Natural killer cell (primary cell): ENCODE results near the gene ERN2. TPM values are rescaled to one million over a fixed set of nuclear protein-coding genes. Genes with fewer than 3 reads are reported as not detected.
"Not testable (repeated sequence)": the region's sequence is repeated elsewhere in the genome, so short reads cannot be mapped to it uniquely, and the experiment has no call there.

Source experiments
- ATAC-seq, 3 donors: fragments of 150-1000 bp in 2 of 3; fragments of 200-7000 bp in 1 of 3; cut with Tn5 transposase; 1 replicate in 1 of 3; 2 replicates in 2 of 3; pipeline ENCODE4 v1.10.0; 2021; ENCODE audit warnings: mild to moderate bottlenecking in 2 of 3, moderate library complexity in 2 of 3
- DNase-seq, 2 donors: peaks; one replicate each; pipeline versions ENCODE4 v3.0.0 to v3.0.0-alpha.2; 2013 to 2021; ENCODE audit warnings: mixed read lengths in 1 of 2
- H3K27ac ChIP-seq: one replicate; pipeline ENCODE4 v1.5.1; 2013; ENCODE audit warnings: mild to moderate bottlenecking, low read length
- H3K27me3 ChIP-seq: one replicate; pipeline ENCODE4 v1.6.1; 2013; ENCODE audit warnings: low read length; ENCODE audit not compliant: control insufficient read depth, insufficient read depth
- H3K36me3 ChIP-seq: one replicate; pipeline ENCODE4 v1.6.1; 2013; ENCODE audit warnings: low read length; ENCODE audit not compliant: control insufficient read depth, insufficient read depth
- H3K4me1 ChIP-seq: one replicate; pipeline ENCODE4 v1.6.1; 2013; ENCODE audit warnings: low read length; ENCODE audit not compliant: control insufficient read depth, insufficient read depth
- H3K4me3 ChIP-seq: one replicate; pipeline ENCODE4 v1.5.1; 2013; ENCODE audit warnings: low read length
- H3K9me3 ChIP-seq: one replicate; pipeline ENCODE4 v1.6.1; 2013; ENCODE audit warnings: low read length; ENCODE audit not compliant: control insufficient read depth, insufficient read depth
- H3K27ac Mint-ChIP-seq, 2 donors: one replicate each; pipeline ENCODE4 v1.8.0; 2022; ENCODE audit warnings: mild to moderate bottlenecking in 2 of 2, mixed read lengths in 2 of 2, moderate library complexity in 1 of 2
- H3K27me3 Mint-ChIP-seq, 2 donors: one replicate each; pipeline ENCODE4 v1.8.0; 2022; ENCODE audit warnings: low read depth in 2 of 2, mixed read lengths in 2 of 2
- H3K36me3 Mint-ChIP-seq: one replicate; pipeline ENCODE4 v1.8.0; 2022; ENCODE audit warnings: mixed read lengths
- H3K4me1 Mint-ChIP-seq, 2 donors: one replicate each; pipeline ENCODE4 v1.8.0; 2022; ENCODE audit warnings: mixed read lengths in 2 of 2
- H3K4me3 Mint-ChIP-seq: one replicate; pipeline ENCODE4 v1.8.0; 2022; ENCODE audit warnings: mild to moderate bottlenecking, moderate library complexity, mixed read lengths
- H3K9me3 Mint-ChIP-seq, 2 donors: one replicate each; pipeline ENCODE4 v1.8.0; 2022; ENCODE audit warnings: mixed read lengths in 2 of 2
- WGBS: methylation state at CpG from one replicate; pipeline ENCODE4 v1.1.7; 2013; ENCODE audit warnings: missing lambda C conversion rate; ENCODE audit not compliant: insufficient coverage; 5-methylcytosine and 5-hydroxymethylcytosine counted together
- intact Hi-C: fragments of 100-400 bp; cut with micrococcal nuclease; formaldehyde crosslinking; loops from one replicate; pipeline ENCODE4 v1.14.2; 2022
- total RNA-seq, 4 donors: library from RNA; stranded (reverse); fragments of 120-200 nt in 1 of 4; gene quantifications; one replicate each; pipeline versions ENCODE4 v1.2.3 to v1.2.4, GENCODE V29; 2013 to 2022
- TF ChIP-seq, protein P1 (sequence below): fragments of 200-600 bp; IDR thresholded peaks from one replicate; pipeline ENCODE4 v1.8.0; 2022; ENCODE audit warnings: antibody characterized with exemption

ERN2 gene
- total RNA-seq, 3 donors from 2014 or later (not counting 1 experiment from before 2014, with no cell fraction given): not detected

DNA sequence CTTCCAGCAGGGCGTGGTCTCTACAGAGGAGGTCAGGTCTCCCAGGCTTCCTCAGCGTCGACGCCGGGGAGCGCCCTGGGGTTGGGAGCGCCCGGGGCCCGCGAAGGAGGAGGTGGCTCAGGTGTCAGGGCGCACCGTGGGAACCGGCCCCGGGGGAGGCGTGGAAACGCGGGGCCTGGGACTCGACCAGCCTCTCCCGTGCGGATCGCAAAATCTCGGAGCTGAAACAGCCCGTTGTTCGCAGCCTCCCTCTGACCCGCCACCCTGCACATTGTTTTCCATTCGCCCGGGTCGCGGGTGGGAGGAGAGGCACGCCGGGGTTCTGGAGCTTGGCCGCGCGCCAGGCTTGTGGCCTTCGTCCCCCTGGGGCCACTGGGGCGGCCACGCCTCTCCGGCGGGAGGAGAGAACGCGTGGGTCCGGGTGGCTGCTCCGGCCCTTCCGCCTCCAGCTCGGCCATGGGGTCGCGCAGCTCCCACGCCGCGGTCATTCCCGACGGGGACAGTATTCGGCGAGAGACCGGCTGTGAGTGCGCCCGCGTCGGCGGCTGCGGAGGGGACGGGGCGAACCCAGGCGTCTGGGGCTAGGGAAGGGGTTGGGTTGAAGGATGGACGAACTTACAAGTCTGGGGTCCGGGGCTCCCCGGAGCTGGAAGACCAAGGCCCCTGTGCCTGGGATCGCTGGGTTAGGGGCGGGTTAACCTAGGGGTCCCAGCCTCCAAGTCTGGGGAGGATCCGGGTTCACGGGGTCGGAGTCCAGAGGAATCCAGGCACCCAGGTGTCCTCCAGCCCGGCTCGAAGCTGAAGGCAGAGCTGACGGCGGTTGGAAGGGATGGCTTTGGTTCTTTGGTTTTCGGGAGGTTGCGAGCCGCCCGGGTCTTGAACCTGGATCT is 41.8 kb upstream of the ERN2 start, which contains the start of gene CHP2:
Gene CHP2, plus strand, starts transcription at position 433 of the 890 bp plus-strand sequence. Its CDS starts 24 bp downstream, at position 457.
- no peaks in the 10 kb centered on the region for H3K36me3 Mint-ChIP-seq
- H3K27me3 Mint-ChIP-seq: peaks cover 48 to 49% of the 10 kb centered on the region in 2 donors
- no peak for DNase-seq
- Histone ChIP-seq H3K4me1 (peaks cover 9% of the 10 kb centered on the region), H3K4me3 (no peak within 1 kb of the TSS), H3K36me3 (no peaks in the 10 kb centered on the region), H3K27ac (no peak within 1 kb of the TSS), H3K27me3 (peaks cover 13% of the 10 kb centered on the region), H3K9me3 (no peaks in the 10 kb centered on the region)
- TF ChIP-seq, protein P1, sequence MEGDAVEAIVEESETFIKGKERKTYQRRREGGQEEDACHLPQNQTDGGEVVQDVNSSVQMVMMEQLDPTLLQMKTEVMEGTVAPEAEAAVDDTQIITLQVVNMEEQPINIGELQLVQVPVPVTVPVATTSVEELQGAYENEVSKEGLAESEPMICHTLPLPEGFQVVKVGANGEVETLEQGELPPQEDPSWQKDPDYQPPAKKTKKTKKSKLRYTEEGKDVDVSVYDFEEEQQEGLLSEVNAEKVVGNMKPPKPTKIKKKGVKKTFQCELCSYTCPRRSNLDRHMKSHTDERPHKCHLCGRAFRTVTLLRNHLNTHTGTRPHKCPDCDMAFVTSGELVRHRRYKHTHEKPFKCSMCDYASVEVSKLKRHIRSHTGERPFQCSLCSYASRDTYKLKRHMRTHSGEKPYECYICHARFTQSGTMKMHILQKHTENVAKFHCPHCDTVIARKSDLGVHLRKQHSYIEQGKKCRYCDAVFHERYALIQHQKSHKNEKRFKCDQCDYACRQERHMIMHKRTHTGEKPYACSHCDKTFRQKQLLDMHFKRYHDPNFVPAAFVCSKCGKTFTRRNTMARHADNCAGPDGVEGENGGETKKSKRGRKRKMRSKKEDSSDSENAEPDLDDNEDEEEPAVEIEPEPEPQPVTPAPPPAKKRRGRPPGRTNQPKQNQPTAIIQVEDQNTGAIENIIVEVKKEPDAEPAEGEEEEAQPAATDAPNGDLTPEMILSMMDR: no peak
- H3K27ac Mint-ChIP-seq: no peak within 1 kb of the TSS
- peak in 1 of 3 donors; percentile 14 for ATAC-seq
- H3K4me1 Mint-ChIP-seq: peaks cover 0 to 7% of the 10 kb centered on the region in 2 donors
- H3K9me3 Mint-ChIP-seq: no peaks in the 10 kb centered on the region
- 7% methylated on average over 80 of the region's 80 CpGs for WGBS
- intact Hi-C loops: no loop called here
- H3K4me3 Mint-ChIP-seq: no peak within 1 kb of the TSS

- H3K4me1 ChIP-seq: peaks cover 9% of the 10 kb centered on the region
- peaks cover 13% of the 10 kb centered on the region for H3K27me3 ChIP-seq
- no peak overlapping the region for H3K4me3 ChIP-seq
- H3K9me3 ChIP-seq: no peaks in the 10 kb centered on the region
- no peaks in the 10 kb centered on the region for H3K36me3 Mint-ChIP-seq
- ATAC-seq (no peak), DNase-seq (no peak)
- intact Hi-C loops: no loop called here
- peaks cover 0 to 7% of the 10 kb centered on the region in 2 donors for H3K4me1 Mint-ChIP-seq
- no peak overlapping the region for H3K4me3 Mint-ChIP-seq
- H3K27ac ChIP-seq: no peak overlapping the region
- no peaks in the 10 kb centered on the region for H3K9me3 Mint-ChIP-seq
- TF ChIP-seq, protein P1: no peak
- no peaks in the 10 kb centered on the region for H3K36me3 ChIP-seq
- no peak overlapping the region for H3K27ac Mint-ChIP-seq
- H3K27me3 Mint-ChIP-seq: peaks cover 48 to 51% of the 10 kb centered on the region in 2 donors
- 52% methylated on average over 17 of the region's 17 CpGs for WGBS
Observed at GRCh38 chr16:23753908-23754593, 41.0 kb upstream of the ERN2 start.

DNA sequence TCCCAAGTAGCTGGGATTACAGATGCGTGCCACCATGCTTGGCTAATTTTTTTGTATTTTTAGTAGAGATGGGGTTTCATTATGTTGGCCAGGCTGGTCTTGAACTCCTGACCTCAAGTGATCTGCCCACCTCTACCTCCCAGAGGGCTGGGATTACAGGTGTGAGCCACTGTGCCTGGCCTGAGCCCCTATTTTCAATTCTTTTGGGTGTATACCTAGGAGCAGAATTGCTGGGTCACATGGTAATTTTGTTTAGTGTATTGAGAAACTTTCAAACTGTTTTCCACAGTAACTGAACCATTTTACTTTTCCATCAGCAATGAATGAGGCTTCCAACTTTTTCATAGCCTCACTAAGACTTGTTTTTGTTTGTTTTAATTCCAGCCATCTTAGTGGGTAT is 38.0 kb upstream of the ERN2 start:
- WGBS: no CpG with 5 or more reads among the region's 1 CpG
- H3K36me3 Mint-ChIP-seq, H3K4me3 Mint-ChIP-seq, H3K27ac ChIP-seq, H3K27me3 ChIP-seq, H3K9me3 Mint-ChIP-seq, ATAC-seq, H3K9me3 ChIP-seq, H3K4me1 Mint-ChIP-seq, intact Hi-C loops, H3K27ac Mint-ChIP-seq, DNase-seq, H3K4me1 ChIP-seq, H3K4me3 ChIP-seq, H3K36me3 ChIP-seq: not testable (repeated sequence)
- peaks cover 29 to 38% of the 10 kb centered on the region in 2 donors for H3K27me3 Mint-ChIP-seq

DNA sequence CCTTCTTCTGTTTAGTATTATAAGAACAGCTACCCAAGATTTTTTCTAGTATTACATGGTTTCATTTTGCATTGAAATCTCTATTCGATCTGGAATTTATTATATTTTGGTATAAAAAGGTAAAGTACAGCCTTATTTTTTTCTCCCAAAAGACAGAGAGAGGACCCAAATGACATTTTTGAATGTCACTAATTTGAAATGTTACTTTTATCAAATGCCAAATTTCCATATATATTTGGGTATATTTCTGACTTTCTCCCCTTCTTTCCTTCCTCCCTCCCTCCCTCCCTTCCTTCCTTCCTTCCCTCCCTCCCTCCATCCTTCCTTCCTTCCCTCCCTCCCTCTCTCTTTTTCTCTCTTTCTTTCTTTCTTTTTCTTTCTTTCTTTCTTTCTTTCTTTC is 35.6 kb upstream of the ERN2 start:
- no peaks in the 10 kb centered on the region for H3K9me3 ChIP-seq
- H3K36me3 ChIP-seq: no peaks in the 10 kb centered on the region
- no peak overlapping the region for H3K27ac ChIP-seq
- peaks cover 0 to 3% of the 10 kb centered on the region in 2 donors for H3K9me3 Mint-ChIP-seq
- DNase-seq: no peak
- H3K27me3 ChIP-seq: no peaks in the 10 kb centered on the region
- no peak overlapping the region for H3K27ac Mint-ChIP-seq
- ATAC-seq: no peak
- no peaks in the 10 kb centered on the region for H3K4me1 Mint-ChIP-seq
- no peaks in the 10 kb centered on the region for H3K36me3 Mint-ChIP-seq
- TF ChIP-seq, protein P1: no peak
- intact Hi-C loops: no loop called here
- no peak overlapping the region for H3K4me3 Mint-ChIP-seq
- H3K27me3 Mint-ChIP-seq: peaks cover 23 to 47% of the 10 kb centered on the region in 2 donors
- no CpG with 5 or more reads among the region's 1 CpG for WGBS
- no peaks in the 10 kb centered on the region for H3K4me1 ChIP-seq
- no peak overlapping the region for H3K4me3 ChIP-seq
